Measurements from ENCODE around the gene DNAI7.

Gene DNAI7, protein sequence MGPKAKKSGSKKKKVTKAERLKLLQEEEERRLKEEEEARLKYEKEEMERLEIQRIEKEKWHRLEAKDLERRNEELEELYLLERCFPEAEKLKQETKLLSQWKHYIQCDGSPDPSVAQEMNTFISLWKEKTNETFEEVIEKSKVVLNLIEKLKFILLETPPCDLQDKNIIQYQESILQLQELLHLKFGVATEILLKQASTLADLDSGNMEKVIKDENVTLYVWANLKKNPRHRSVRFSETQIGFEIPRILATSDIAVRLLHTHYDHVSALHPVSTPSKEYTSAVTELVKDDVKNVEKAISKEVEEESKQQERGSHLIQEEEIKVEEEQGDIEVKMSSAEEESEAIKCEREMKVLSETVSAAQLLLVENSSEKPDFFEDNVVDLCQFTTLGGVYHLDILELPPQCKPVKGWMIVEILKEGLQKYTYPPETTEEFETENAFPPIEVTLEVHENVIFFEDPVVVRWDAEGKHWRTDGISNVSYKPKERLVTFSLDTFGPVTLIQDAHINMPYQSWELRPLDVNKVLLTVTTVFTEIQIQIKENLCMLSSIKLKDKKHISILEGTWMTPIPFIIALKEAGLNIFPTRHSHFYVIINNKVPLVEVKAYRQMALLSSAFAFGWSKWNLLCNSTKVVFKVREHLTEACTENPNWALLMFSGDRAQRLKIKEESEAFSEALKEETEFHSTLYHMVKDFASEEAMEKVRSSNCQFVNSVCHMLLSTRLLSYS

DNA sequence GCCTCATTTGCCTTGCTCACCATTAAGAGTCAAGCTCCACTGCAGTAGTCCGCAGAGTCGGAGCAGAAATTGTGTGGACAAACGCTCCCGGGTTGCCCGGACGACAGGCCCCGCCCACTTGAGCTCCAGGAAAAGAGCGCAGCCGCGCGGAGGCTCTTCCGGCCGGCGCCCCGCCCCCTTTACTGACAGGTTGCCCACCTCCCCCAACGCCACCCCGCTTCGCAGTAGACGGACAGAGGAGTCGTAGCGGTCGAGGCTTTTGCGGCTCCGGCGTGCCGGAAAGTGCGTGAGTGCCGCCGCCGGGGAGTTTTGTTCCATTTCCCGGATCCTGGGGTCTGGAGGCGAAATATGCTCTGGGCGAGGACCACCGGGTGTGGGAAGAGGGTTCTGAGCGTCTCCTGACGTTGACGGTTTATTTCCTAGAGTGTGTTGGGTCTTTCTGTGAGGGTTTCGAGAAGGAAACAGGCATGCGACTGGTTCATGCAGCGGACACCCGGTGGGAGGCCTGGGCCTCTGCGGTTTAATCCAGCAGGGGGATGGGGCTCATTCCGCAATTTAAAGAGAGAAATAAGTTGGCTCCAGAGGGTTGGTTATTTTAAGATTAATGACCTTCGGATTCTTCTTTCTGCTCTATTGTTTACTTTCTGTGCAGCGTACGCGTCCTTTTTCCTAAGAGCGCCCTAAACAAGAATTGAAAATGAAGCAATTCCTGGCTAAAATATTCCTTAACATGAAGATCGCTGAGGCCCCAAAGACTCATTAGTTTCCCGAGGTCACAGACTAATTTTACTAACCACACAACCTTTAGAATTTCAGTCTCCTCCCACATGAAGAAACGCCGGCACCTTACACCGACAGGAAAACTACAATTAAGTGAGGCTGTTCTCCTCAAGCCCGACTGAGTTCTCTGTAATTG lies at the start of gene DNAI7, which contains the start of gene ETFRF1:
DNAI7 (minus strand) TSS at position 105 of the 916 bp plus-strand sequence; CDS start at position 23, 82 bp downstream.
ETFRF1 (plus strand) TSS at position 182 of the 916 bp plus-strand sequence. CDS start 8,720 bp downstream, outside the sequence.
- peak; percentile 95 for DNase-seq
- Mint-ChIP-seq H3K36me3 (ENCODE audit: low read depth) (peaks cover 24% of the 10 kb centered on the region), H3K4me3 (peak within 1 kb of the TSS; percentile 94), H3K9me3 (no peaks in the 10 kb centered on the region), H3K4me1 (ENCODE audit: low read depth) (peaks cover 33% of the 10 kb centered on the region), H3K27ac (peak within 1 kb of the TSS; percentile 98), H3K27me3 (no peaks in the 10 kb centered on the region)

DNA sequence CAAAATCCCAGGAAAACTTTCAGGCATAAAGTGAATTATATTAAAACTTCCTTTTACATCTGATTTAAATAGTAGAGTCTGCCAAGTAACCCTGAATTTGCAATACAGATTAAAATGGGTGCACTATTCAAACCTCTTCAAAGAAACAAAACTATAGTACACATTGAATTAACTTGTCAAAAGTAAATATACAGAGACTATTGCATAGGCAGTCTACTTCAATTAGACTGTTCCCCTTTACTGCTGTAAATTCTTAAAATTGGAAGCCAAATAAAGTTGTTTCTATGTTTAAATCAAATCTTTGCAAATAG lies 48.7 kb upstream of the DNAI7 start:
- H3K27me3 Mint-ChIP-seq = no peaks in the 10 kb centered on the region
- H3K27ac Mint-ChIP-seq = no peak overlapping the region
- H3K4me1 Mint-ChIP-seq (ENCODE audit: low read depth) = peaks cover 55% of the 10 kb centered on the region
- H3K36me3 Mint-ChIP-seq (ENCODE audit: low read depth) = peaks cover 67% of the 10 kb centered on the region
- no peak for DNase-seq
- no peaks in the 10 kb centered on the region for H3K9me3 Mint-ChIP-seq
- H3K4me3 Mint-ChIP-seq = no peak overlapping the region

DNA sequence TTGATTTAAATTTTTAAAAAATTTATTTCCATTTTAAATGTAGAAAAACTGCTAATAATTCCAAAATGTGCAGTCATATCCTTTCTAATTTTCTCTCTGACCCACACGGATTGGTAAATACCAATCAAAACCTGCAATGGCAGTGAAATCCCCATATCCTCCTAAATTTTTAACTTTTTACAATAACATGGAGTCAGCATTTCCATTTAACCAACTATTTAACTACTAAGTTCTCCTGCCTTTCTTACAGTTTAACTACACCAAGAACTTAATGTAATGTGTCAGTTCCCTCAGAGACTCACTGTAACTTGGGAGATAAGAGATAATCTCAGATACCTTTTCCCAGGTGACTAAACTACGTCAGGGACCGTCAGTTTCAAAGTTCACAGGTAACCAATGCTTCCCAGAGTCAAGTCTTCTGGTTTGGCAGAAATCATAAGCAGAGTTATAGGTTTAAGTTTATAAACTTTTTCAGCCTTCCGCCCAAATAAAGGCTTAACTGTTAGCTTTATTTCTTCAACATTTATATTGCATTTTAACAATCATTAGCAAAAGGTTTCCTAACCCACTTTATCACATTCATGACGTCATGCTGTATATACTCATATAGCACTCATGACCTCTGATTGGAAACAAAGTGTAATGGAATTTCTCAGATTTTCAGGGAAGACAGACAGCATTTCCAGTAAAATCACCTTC lies 48.2 kb upstream of the DNAI7 start:
- Mint-ChIP-seq H3K27ac (no peak overlapping the region), H3K4me3 (no peak overlapping the region), H3K27me3 (no peaks in the 10 kb centered on the region), H3K9me3 (no peaks in the 10 kb centered on the region), H3K36me3 (ENCODE audit: low read depth) (peaks cover 66% of the 10 kb centered on the region), H3K4me1 (ENCODE audit: low read depth) (peaks cover 53% of the 10 kb centered on the region)
- no peak for DNase-seq

DNA sequence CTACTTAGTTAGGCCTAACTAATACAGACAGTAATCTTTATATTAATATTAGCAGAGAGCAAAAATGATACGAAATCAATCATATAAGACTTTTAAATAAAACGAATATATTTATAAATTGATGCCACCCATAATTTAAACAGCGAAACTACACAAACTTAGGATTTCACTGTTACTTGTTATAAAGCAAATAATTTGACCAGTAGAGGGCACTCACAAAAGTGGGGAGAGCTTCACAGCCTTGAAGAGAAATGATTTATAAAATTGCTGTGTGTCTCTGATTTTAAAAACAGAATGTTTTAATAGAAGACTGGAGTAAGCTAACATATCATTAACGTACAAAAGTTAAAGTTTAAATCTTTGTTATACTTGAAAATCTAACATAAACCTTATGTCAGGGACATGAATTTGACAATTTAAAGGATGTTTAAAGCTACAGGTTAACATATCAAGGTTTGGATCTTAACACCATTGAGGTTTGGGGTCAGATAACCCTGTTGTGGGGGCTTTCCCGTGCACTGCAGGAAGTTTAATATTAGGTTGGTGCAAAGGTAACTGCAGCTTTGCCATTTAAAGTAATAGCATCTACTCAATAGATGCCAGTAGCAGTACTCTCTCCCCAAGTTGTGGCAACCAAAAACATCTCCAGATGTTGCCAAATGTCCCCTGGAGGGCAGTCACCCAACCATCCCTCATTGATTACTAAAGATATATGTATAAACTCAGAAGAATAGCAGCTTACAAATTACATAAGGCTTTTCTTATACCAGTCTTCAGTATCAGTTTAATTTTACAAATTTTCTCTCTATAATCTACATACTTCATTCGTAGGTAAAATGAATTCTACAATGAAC lies 46.4 kb upstream of the DNAI7 start:
- H3K4me3 Mint-ChIP-seq = no peak overlapping the region
- no peak for DNase-seq
- H3K36me3 Mint-ChIP-seq (ENCODE audit: low read depth) = peaks cover 75% of the 10 kb centered on the region
- peaks cover 55% of the 10 kb centered on the region for H3K4me1 Mint-ChIP-seq (ENCODE audit: low read depth)
- no peak overlapping the region for H3K27ac Mint-ChIP-seq
- H3K27me3 Mint-ChIP-seq = no peaks in the 10 kb centered on the region
- H3K9me3 Mint-ChIP-seq = no peaks in the 10 kb centered on the region

DNA sequence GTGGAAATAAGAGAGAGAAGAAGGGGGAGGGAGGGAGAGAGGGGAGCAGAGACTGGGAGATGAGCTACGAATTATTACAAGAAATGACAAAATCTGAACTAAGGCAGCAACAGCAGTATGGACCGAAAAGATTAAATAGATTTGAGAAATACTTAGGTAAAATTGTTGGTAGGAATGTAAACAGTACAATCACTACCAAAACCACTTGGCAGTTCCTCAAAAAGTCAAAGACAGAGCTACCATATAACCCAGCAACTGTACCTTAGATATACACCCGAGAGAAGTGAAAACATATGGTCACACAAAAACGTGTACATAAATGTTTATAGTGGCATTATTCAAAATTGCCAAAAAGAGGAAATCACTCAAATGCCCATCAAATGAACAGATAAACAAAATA lies 41.7 kb upstream of the DNAI7 start:
- peaks cover 64% of the 10 kb centered on the region for H3K36me3 Mint-ChIP-seq (ENCODE audit: low read depth)
- H3K4me1 Mint-ChIP-seq (ENCODE audit: low read depth) = peaks cover 31% of the 10 kb centered on the region
- no peak overlapping the region for H3K27ac Mint-ChIP-seq

DNA sequence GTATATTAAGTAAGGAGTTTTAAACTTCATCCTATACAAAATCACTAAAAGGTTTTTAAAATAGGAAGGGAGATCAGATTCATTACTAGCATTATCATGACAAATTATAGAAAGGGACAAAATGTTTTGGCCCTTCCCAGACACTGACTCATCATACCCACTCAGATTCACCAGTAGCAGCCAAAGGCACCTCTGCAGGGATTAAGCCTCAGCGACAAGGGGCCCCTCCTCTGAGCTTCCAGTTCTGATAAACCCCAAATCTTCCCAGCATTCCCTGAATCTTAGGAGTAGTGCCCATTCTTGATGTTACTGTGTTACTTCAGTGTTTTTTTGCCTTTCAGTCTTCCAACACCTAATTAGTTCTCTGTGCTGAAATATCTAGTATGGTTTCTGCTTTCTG lies 41.2 kb upstream of the DNAI7 start:
- Mint-ChIP-seq H3K36me3 (ENCODE audit: low read depth) (peaks cover 68% of the 10 kb centered on the region), H3K27me3 (no peaks in the 10 kb centered on the region), H3K4me3 (no peak overlapping the region), H3K9me3 (no peaks in the 10 kb centered on the region), H3K4me1 (ENCODE audit: low read depth) (peaks cover 28% of the 10 kb centered on the region), H3K27ac (no peak overlapping the region)
- no peak for DNase-seq

More for the DNA sequence above, 41.7 kb upstream of the DNAI7 start:
- no peaks in the 10 kb centered on the region for H3K27me3 Mint-ChIP-seq
- no peak overlapping the region for H3K4me3 Mint-ChIP-seq
- no peak for DNase-seq
- no peaks in the 10 kb centered on the region for H3K9me3 Mint-ChIP-seq

DNA sequence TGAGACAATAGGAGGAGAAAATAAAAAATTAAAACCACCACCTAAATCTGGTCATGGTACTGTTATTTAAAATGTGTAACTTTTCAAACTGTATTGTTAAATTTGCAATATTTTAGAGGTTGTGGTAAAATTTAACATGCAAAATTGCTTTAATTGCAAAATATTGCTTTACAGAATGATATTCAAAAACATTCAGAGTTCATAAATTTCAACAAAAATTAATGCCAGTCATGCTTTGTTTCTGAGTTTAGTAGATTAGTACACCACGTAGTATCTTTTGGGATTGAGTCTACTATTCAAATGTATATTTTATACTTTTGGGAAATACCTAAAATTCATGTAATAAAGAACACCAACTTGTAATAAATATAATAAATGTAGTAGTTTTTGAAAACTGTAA lies 18.4 kb upstream of the DNAI7 start:
- H3K4me1 Mint-ChIP-seq (ENCODE audit: low read depth) = peaks cover 19% of the 10 kb centered on the region
- H3K27me3 Mint-ChIP-seq = no peaks in the 10 kb centered on the region
- H3K4me3 Mint-ChIP-seq = no peak overlapping the region
- no peak overlapping the region for H3K27ac Mint-ChIP-seq
- H3K9me3 Mint-ChIP-seq = no peaks in the 10 kb centered on the region
- DNase-seq = no peak
- peaks cover 43% of the 10 kb centered on the region for H3K36me3 Mint-ChIP-seq (ENCODE audit: low read depth)

DNA sequence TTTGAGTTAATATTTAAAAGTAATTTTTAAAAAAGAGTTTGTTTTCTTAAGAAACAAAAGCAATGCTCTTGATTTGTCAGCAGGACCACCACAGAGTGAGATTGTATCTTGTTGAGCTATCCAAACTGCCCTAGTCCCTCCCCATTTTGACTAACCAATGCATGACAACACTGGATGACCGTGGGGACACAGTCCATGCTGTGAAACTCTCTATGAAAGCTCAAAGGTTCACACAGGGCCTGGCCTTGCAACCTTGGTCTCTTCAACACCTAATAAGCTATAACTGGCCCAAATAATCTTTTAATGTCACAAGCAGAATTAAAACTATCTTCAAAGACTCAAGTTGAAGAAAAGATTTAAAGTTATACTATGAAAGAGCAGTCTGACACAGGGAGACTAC lies 13.6 kb upstream of the DNAI7 start:
- H3K36me3 Mint-ChIP-seq (ENCODE audit: low read depth) = peaks cover 58% of the 10 kb centered on the region
- H3K4me1 Mint-ChIP-seq (ENCODE audit: low read depth) = peaks cover 24% of the 10 kb centered on the region
- H3K4me3 Mint-ChIP-seq = no peak overlapping the region
- H3K9me3 Mint-ChIP-seq = no peaks in the 10 kb centered on the region
- no peaks in the 10 kb centered on the region for H3K27me3 Mint-ChIP-seq
- DNase-seq = no peak
- H3K27ac Mint-ChIP-seq = no peak overlapping the region

DNA sequence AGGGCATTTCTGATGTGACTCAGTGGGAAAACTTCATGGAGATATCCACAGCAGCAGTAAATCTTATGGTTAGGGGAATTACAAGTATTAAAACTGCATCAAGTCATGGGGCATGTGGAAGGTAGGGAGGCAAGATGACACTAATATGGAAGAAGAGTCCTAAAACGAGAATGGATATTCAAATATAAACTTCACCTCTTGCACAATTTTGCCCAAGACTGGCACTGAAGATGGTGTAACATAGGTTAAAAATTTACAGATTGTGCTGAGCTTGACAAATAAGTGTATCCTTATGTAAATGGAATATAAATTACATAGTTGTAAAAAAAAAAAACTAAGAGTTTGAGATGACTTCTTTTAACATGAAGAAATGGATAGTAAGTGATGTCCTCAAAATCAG lies 12.9 kb upstream of the DNAI7 start:
- H3K9me3 Mint-ChIP-seq = no peaks in the 10 kb centered on the region
- no peaks in the 10 kb centered on the region for H3K27me3 Mint-ChIP-seq
- H3K4me1 Mint-ChIP-seq (ENCODE audit: low read depth) = peaks cover 28% of the 10 kb centered on the region
- H3K27ac Mint-ChIP-seq = no peak overlapping the region
- H3K36me3 Mint-ChIP-seq (ENCODE audit: low read depth) = peaks cover 65% of the 10 kb centered on the region
- DNase-seq = no peak
- no peak overlapping the region for H3K4me3 Mint-ChIP-seq

DNA sequence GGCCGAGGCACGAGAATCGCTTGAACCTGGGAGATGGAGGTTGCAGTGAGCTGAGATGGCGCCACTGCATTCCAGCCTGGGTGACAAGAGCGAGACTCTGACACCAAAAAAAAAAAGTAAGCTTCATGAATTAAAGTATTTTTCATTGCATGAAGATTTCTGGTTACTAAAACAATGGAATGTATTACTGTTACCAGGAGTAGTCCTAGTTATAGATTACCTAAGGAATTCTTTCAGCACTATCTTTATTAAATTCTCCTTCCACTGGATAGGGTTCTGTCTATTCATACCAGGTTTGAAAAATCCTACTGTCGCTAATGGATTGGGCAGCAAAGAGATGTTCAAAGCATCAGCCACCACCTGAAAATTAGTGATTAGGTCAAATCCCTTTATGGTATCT lies 12.5 kb upstream of the DNAI7 start:
- no peak for DNase-seq
- Mint-ChIP-seq H3K9me3 (no peaks in the 10 kb centered on the region), H3K27me3 (no peaks in the 10 kb centered on the region), H3K4me3 (no peak overlapping the region), H3K27ac (no peak overlapping the region), H3K36me3 (ENCODE audit: low read depth) (peaks cover 69% of the 10 kb centered on the region), H3K4me1 (ENCODE audit: low read depth) (peaks cover 28% of the 10 kb centered on the region)

DNA sequence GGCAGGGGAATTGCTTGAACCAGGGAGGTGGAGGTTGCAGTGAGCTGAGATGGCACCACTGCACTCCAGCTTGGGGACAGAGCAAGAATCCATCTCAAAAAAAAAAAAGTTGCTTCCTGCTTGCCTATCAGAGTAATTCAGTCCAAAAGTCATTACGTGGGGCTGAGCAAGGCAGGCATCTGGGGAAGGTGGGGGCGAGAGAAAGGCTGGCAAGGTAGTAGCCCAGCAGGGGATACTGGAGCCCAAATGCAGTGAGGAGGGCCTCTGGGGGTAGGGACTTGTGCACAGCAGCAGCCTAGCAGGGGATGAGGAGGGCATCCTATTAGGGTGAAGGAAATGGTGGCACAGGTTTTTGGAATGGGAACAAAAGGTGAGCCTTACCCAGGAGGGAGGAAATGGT lies 7.2 kb upstream of the DNAI7 start:
- Mint-ChIP-seq H3K27ac (peak overlapping the region; percentile 17), H3K4me3 (no peak overlapping the region), H3K4me1 (ENCODE audit: low read depth) (peaks cover 29% of the 10 kb centered on the region), H3K36me3 (ENCODE audit: low read depth) (peaks cover 57% of the 10 kb centered on the region), H3K27me3 (no peaks in the 10 kb centered on the region), H3K9me3 (no peaks in the 10 kb centered on the region)
- no peak for DNase-seq

DNA sequence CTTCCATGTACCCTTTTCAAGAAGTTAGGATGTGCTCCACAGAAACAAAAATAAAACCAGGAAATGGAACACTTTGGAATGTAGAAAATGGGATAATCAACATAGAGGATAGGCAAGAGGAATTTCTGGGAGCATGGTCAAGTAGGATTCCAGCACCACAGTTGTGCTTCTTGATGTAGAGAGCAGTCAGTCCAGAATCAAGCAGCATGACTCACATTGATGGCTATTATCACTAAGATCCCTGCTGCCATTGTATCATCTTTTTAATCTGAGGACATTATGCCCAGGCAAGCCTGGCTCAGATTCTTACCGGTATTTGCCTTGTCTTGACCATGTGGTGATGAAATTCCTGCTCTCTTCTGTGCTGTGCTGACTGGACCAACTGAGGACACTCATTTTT lies 5.7 kb upstream of the DNAI7 start:
- peaks cover 50% of the 10 kb centered on the region for H3K36me3 Mint-ChIP-seq (ENCODE audit: low read depth)
- H3K27ac Mint-ChIP-seq = peak overlapping the region; percentile 12
- DNase-seq = no peak
- H3K4me3 Mint-ChIP-seq = no peak overlapping the region
- peaks cover 32% of the 10 kb centered on the region for H3K4me1 Mint-ChIP-seq (ENCODE audit: low read depth)
- no peaks in the 10 kb centered on the region for H3K9me3 Mint-ChIP-seq
- no peaks in the 10 kb centered on the region for H3K27me3 Mint-ChIP-seq

DNA sequence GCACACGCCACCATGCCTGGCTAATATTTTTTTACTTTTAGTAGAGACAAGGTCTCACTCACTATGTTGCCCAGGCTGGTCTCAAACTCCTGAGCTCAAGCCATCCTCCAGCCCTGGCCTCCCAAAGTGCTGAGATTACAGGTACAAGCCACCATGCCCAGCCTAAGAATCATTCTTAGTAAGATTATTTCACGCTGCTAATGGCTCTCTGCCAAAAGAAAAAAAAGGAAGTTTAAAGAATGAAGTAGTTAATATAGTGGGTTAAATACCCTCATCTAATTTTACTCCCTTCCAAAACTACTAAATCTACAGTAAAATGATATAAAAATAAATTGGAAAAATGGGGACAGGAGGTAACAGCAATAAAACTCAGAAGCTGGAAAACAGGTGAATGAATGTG lies 2.6 kb upstream of the DNAI7 start:
- peaks cover 38% of the 10 kb centered on the region for H3K4me1 Mint-ChIP-seq (ENCODE audit: low read depth)
- H3K9me3 Mint-ChIP-seq = no peaks in the 10 kb centered on the region
- H3K27ac Mint-ChIP-seq = no peak overlapping the region
- H3K27me3 Mint-ChIP-seq = no peaks in the 10 kb centered on the region
- DNase-seq = no peak
- peaks cover 37% of the 10 kb centered on the region for H3K36me3 Mint-ChIP-seq (ENCODE audit: low read depth)
- no peak overlapping the region for H3K4me3 Mint-ChIP-seq

Measured in activated T-cell treated with anti-CD3 and anti-CD28 coated beads, Interleukin-2, amount 50 U/mL, for 24 hours (primary cell).